Mononuclear cell (primary cell): ENCODE data around the gene ELOVL4. TPM values are rescaled to one million over a fixed set of nuclear protein-coding genes. Genes with fewer than 3 reads are reported as not detected.

Experiments
- H3K27me3 ChIP-seq: 2 replicates; pipeline ENCODE4 v1.6.0; 2011; ENCODE audit warnings: low read length, control low read depth; ENCODE audit not compliant: insufficient read depth
- H3K4me1 ChIP-seq: 2 replicates; pipeline ENCODE4 v1.5.1; 2011; ENCODE audit warnings: mild to moderate bottlenecking, low read length, control low read depth; ENCODE audit not compliant: insufficient read depth
- H3K4me3 ChIP-seq: 2 replicates; pipeline ENCODE4 v1.5.1; 2011; ENCODE audit warnings: mild to moderate bottlenecking, low read length, moderate library complexity
- H3K9me3 ChIP-seq: 2 replicates; pipeline ENCODE4 v1.5.1; 2011; ENCODE audit warnings: low read depth, mild to moderate bottlenecking, control low read depth, low read length
- total RNA-seq: library from RNA; depleted of rRNA; stranded (reverse); fragments of >200 nt; gene quantifications from one replicate; pipeline ENCODE4 v1.2.3, GENCODE V29; 2012

ELOVL4 gene
- total RNA-seq, 1 donor, result 0.73 TPM

DNA sequence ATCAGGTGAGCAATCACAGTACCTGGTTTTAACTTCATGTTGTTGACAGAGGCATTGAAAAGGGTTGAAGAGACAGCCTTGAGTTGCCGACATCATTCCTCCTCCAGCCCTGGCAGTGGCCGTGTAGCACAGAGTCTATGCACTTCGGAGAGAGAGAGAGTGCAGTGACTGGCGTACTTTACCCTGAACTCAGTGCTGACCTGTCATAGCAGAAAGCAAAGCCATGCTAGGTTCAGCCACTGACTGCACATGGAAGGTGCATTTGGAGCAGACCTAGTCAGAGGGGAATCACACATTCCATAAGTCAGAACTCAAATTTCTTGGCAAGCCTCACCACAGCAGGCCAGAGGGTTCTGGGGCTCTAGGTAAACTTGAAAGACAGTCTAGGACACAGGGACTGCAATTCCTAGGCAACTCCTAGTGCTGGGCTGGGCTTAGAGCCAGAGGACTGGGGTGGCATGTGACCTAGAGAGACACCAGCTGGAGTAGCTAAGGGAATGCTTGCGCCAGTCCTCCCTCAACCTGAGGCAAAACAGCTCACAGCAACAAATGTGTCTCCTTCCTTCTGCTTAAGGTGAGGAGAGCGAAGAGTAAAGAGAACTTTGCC lies 69.1 kb downstream of the ELOVL4 start:
- Histone ChIP-seq H3K27me3 (peaks cover 5% of the 10 kb centered on the region), H3K4me3 (no peak overlapping the region), H3K4me1 (peaks cover 22% of the 10 kb centered on the region), H3K9me3 (no peaks in the 10 kb centered on the region)

DNA sequence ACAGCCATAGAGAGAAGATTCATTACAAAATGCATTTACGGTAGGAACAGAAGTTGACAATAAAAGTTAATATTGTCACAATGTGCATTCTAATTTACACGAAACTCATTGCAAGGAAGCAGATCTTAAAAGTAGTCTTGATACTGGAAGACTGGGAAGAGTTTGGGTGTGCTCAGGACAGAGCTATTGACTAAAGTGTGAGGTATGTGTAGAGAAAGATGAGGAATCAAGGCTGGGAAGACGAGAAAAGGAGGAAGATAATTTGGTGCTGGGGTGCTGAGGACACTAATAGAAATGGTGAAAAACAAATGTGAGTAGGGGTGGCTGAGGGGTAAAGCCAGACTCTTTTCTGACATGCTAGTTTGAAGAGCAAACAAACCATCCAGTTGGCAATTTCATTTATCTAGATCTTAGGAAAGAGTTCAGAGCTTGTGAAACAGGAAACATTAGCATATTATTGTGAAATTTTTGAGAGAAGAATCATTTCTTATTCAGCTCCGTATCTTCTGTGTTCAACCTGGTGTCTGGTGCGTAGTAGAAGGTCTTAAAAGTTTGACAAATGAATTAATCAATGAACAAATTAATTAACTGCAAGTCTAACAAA lies 72.7 kb downstream of the ELOVL4 start:
- no peaks in the 10 kb centered on the region for H3K27me3 ChIP-seq
- H3K9me3 ChIP-seq, result no peaks in the 10 kb centered on the region
- H3K4me3 ChIP-seq, result no peak overlapping the region

DNA sequence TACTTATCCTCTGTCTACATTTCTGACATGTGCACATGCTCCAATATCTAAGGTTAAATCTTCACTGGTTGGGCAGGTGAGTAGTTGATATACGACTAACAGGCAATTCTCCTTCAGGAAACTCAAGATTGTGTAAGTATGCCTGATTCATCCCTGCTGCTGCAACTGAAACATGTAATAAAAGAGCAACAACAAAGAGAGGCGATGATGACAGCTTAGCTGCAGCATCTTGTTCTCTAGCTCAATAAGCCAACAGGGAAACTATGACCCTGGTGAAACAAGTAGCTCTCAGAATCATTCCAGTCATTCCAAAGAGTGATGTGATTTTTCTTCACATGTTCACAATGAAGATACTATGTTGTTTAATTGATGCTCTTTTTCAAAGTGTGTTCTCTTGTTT lies 74.4 kb downstream of the ELOVL4 start:
- H3K4me3 ChIP-seq, result no peak overlapping the region
- peaks cover 47% of the 10 kb centered on the region for H3K4me1 ChIP-seq
- H3K9me3 ChIP-seq, result no peaks in the 10 kb centered on the region
- H3K27me3 ChIP-seq, result peaks cover 2% of the 10 kb centered on the region

More for the DNA sequence above, 72.7 kb downstream of the ELOVL4 start:
- peaks cover 36% of the 10 kb centered on the region for H3K4me1 ChIP-seq

DNA sequence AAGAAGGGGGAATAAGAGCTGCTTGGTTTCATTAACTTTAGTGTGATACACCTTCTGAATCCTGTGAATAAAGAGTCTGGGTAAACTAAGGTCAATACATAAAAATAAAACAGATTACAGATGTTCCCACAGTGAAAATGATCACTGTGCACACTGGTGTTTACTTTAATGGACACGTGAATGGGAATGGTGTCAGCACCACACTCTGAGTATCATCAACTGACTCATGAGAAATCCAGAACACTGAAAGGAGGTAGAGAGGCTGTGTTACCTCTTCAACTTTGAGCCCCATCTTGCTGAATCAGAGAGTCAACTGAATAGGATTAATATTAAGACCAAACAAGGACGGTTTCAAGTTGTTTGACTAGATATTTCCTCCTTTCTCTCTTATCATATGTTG lies 75.0 kb downstream of the ELOVL4 start:
- H3K4me1 ChIP-seq, result peaks cover 49% of the 10 kb centered on the region
- H3K4me3 ChIP-seq, result no peak overlapping the region
- peaks cover 6% of the 10 kb centered on the region for H3K27me3 ChIP-seq
- H3K9me3 ChIP-seq, result no peaks in the 10 kb centered on the region

DNA sequence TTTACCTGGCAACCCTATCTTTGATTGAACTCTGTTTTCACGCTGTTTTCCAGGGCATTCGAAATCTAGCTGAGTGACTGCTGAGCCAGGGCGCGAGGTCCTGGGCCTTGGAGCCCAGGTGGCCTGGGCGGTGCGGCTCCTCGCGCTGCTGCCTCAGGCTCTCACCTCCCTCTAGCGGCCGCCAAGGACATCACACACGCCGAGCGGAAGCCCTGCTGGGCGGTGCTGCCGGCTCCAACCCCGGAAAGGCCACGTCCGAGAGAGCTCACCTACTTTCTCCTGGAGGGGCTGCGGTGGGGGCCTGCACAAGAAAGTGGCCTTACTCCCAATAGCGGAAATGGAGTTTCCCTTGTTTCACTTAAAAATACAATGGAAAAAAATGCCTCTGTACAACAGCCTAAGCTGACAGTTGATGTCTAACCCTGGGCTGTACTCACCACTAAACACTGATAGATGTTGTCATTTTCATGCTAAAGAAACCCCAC lies 77.7 kb downstream of the ELOVL4 start:
- Histone ChIP-seq H3K4me1 (peaks cover 40% of the 10 kb centered on the region), H3K9me3 (no peaks in the 10 kb centered on the region), H3K27me3 (peaks cover 6% of the 10 kb centered on the region), H3K4me3 (no peak overlapping the region)

DNA sequence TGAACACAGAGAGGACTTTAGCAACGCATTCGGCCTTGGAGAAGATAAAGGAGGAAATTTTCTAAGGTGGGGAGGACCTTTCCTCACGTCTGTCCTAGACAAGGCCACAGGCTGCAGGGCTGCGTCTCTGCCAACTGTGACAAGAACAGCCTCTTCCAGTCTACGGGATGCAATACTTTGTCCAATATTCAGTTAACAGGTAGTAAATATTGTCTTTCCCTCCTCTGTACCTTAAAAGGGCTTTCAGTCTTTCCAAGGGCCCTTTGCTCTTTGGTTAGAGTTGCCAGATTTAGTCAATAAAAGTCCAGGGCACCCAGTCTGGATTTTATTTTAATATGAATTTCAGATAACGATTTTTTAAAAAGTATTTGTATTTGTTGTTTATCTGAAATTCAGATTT lies 78.2 kb downstream of the ELOVL4 start:
- Histone ChIP-seq H3K9me3 (no peaks in the 10 kb centered on the region), H3K27me3 (peaks cover 6% of the 10 kb centered on the region), H3K4me1 (peaks cover 36% of the 10 kb centered on the region), H3K4me3 (no peak overlapping the region)

DNA sequence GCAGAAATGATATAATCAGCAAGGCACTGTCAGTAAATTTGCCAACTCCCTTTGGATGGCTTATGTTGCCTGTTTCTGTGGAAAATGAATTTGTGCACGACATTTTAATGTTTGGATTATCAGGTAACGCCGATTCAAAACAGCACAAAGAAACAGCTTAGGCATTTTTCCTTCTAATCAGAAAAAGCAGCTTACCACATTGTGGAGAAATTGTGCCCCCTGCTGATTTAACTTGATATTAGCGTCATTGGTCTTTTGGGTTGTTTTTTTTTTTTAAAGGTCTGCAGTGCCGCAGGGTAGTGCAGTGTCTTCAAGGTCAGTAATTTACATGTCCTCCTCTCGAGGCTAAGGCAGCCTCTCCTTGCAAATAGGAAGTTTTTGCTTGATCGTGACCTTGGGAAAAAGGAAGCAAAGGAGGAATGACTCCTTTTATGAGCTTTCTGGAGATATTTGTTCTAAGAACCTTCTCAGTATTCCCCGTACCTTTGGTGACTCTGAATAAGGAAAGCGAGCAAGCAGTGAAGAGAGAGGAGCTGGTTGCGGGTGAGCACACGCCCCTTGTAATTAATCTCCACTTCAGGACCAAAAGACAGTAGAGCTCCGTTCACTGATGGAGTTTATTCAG lies 79.1 kb downstream of the ELOVL4 start:
- H3K27me3 ChIP-seq, result peaks cover 6% of the 10 kb centered on the region
- peaks cover 26% of the 10 kb centered on the region for H3K4me1 ChIP-seq
- H3K9me3 ChIP-seq, result no peaks in the 10 kb centered on the region

More for the DNA sequence above, 79.1 kb downstream of the ELOVL4 start:
- no peak overlapping the region for H3K4me3 ChIP-seq

Other genes with a start within 250 kb of the ELOVL4 start
- gene TTK, start 57.1 kb upstream of the ELOVL4 start, total RNA-seq, result 0.52 TPM
- gene BCKDHB, start 159.1 kb upstream of the ELOVL4 start, total RNA-seq, result 6.2 TPM